ENCODE data around the gene ZBTB48. TPM values are rescaled to one million over a fixed set of nuclear protein-coding genes. Genes with fewer than 3 reads are reported as not detected.

ZBTB48 gene
- polyA plus RNA-seq, 1 experiment = 7.5 TPM

GRCh38 chr1:6546326-6546725 lies 33.5 kb upstream of the ZBTB48 start:
- CTCF ChIA-PET = interaction anchor here (0.6 to 1.5 kb wide), 2 partner anchors 8 to 1207 kb away, joined by 3 to 4 read pairs; partner anchors contain the start of genes NOL9 and TAS1R1
- no peak overlapping the region for H3K27ac ChIP-seq (ENCODE audit: low read depth, low read length)

GRCh38 chr1:6547301-6547700 lies 32.5 kb upstream of the ZBTB48 start:
- H3K27ac ChIP-seq (ENCODE audit: low read depth, low read length) = no peak overlapping the region
- H3K9me3 ChIP-seq (ENCODE audit: control insufficient read depth, insufficient read depth, low read length) = no peaks in the 10 kb centered on the region
- ChIA-PET CTCF (no interaction called here), POLR2A (no interaction called here)
- no peak overlapping the region for H3K4me3 ChIP-seq (ENCODE audit: low read depth, low read length)
- H3K27me3 ChIP-seq (ENCODE audit: control insufficient read depth, insufficient read depth, low read length) = no peaks in the 10 kb centered on the region
- no peak for DNase-seq (ENCODE audit: low read depth, low spot score)
- peak; percentile 21; the same call in 1 of the 2 replicates for TF ChIP-seq CTCF (IDR thresholded peaks at IDR 0.05; ENCODE audit: low read depth, low read length)

More at GRCh38 chr1:6546326-6546725, 33.5 kb upstream of the ZBTB48 start:
- POLR2A ChIA-PET = no interaction called here
- no peak for DNase-seq (ENCODE audit: low read depth, low spot score)
- no peaks in the 10 kb centered on the region for H3K27me3 ChIP-seq (ENCODE audit: control insufficient read depth, insufficient read depth, low read length)
- no peak overlapping the region for H3K4me3 ChIP-seq (ENCODE audit: low read depth, low read length)
- H3K9me3 ChIP-seq (ENCODE audit: control insufficient read depth, insufficient read depth, low read length) = no peaks in the 10 kb centered on the region
- no peak for TF ChIP-seq CTCF (IDR thresholded peaks at IDR 0.05; ENCODE audit: low read depth, low read length)

GRCh38 chr1:6554031-6554906 lies 25.5 kb upstream of the ZBTB48 start, which contains the start of gene NOL9:
Gene NOL9 (minus strand): TSS chr1:6554513. CDS start chr1:6554502, 11 bp downstream.
- peak within 1 kb of the TSS; percentile 91 for H3K4me3 ChIP-seq (ENCODE audit: low read depth, low read length)
- CTCF ChIA-PET = interaction anchor here (0.6 to 3.6 kb wide), 34 partner anchors 9 to 176 kb away, joined by 3 to 34 read pairs (median 4); partner anchors contain the start of gene ZBTB48
- TF ChIP-seq CTCF (IDR thresholded peaks at IDR 0.05; ENCODE audit: low read depth, low read length) = peak; percentile 91
- H3K9me3 ChIP-seq (ENCODE audit: control insufficient read depth, insufficient read depth, low read length) = peaks cover 3% of the 10 kb centered on the region; the same call in 1 of the 2 replicates
- no peaks in the 10 kb centered on the region for H3K27me3 ChIP-seq (ENCODE audit: control insufficient read depth, insufficient read depth, low read length)
- peak; percentile 79 for DNase-seq (ENCODE audit: low read depth, low spot score)
- POLR2A ChIA-PET = interaction anchor here (0.7 to 1.0 kb wide), 2 partner anchors 15 to 25 kb away, joined by 3 read pairs; partner anchors contain the start of gene ZBTB48
- no peak within 1 kb of the TSS for H3K27ac ChIP-seq (ENCODE audit: low read depth, low read length)

GRCh38 chr1:6554907-6555778 lies 24.7 kb upstream of the ZBTB48 start, which contains the start of gene TAS1R1:
Gene TAS1R1 (plus strand): TSS chr1:6555307. CDS start chr1:6555374, 67 bp downstream.
- Histone ChIP-seq H3K4me3 (ENCODE audit: low read depth, low read length) (peak within 1 kb of the TSS; percentile 91), H3K27me3 (ENCODE audit: control insufficient read depth, insufficient read depth, low read length) (no peaks in the 10 kb centered on the region), H3K27ac (ENCODE audit: low read depth, low read length) (no peak within 1 kb of the TSS), H3K9me3 (ENCODE audit: control insufficient read depth, insufficient read depth, low read length) (peaks cover 3% of the 10 kb centered on the region; the same call in 1 of the 2 replicates)
- DNase-seq (ENCODE audit: low read depth, low spot score) = no peak
- ChIA-PET CTCF (interaction anchor here (0.6 to 3.6 kb wide), 32 partner anchors 8 to 175 kb away, joined by 3 to 34 read pairs (median 4); partner anchors contain the start of gene ZBTB48), POLR2A (interaction anchor here (0.7 to 1.0 kb wide), 2 partner anchors 16 to 25 kb away, joined by 3 read pairs; partner anchors contain the start of gene ZBTB48)
- no peak for TF ChIP-seq CTCF (IDR thresholded peaks at IDR 0.05; ENCODE audit: low read depth, low read length)

Measured in AG04450 (cell line).